Aortic smooth muscle cell (primary cell): ENCODE measurements around the gene ZNF358. TPM values are rescaled to one million over a fixed set of nuclear protein-coding genes. Genes with fewer than 3 reads are reported as not detected.

Experiments used
- total RNA-seq: library from RNA; depleted of rRNA; stranded (reverse); fragments of >200 nt; gene quantifications from 2 replicates; pipeline ENCODE4 v1.2.3, GENCODE V29; 2014

ZNF358 gene
- total RNA-seq, result 6.6 and 9.5 TPM in 2 replicates

DNA sequence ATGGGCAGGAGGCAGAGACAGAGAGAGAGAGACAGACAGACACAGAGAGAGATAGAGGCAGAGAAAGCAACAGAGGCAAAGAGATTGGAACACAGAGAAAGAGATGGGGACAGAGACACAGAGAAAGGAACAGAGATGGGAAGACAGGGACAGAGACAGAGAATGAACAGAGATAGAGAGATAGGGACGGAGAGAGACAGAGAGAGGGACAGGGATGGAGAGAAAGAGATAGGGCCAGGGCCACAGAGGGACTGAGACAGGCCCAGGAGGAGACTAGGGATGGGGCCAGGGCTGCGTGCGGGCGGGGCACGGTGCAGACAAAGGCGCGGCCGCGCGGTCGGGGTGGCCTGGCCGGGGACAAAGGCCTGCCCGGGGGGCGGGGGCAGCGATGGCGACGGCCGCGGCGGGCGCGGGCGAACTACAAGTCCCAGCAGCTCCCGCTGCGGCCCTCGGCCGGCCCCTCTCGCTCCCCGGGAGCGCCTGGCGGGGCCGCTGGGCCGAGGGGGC lies at the start of gene ZNF358:
TSS of gene ZNF358 (plus strand) at position 459 of the 507 bp plus-strand sequence. CDS start 3,140 bp downstream, outside the sequence.

DNA sequence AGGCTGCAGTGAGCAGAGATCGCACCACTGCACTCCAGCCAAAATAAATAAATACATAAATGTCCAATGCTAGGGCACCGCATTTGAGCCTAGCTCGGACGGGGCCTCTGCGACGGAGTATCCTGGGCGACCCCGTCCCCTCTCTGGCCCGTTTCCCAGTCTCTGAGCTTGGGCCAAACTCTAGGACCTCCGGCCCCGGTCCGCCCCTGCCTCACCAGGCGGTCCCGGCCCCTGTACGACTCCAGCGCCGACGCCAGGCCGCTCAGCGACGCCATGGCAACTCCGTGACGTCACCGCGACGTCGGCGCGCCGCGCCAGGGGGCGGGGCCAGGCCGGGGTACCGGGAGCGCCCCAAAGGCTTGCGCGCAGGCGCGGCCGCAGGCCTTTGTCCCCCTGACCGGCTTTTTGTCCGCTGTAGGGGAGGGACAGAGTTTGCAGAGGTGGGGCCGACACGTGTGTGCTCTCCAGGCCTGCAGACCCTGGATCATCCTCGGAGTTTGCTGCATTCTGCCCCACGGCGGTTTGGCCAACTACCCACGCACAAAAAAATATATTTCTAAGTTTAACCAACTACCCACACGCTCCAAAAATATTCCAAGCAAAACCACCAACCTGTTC lies 27.1 kb upstream of the ZNF358 start, which contains the start of gene PEX11G:
TSS of gene PEX11G (minus strand) at position 300 of the 618 bp plus-strand sequence. CDS start at position 275, 25 bp downstream.

GRCh38 chr19:7522072-7522922 lies 6.4 kb downstream of the ZNF358 start, which contains the start of gene MCOLN1:
Gene MCOLN1, plus strand, starts transcription at chr19:7522624. Its CDS starts 127 bp downstream, at chr19:7522751.

DNA sequence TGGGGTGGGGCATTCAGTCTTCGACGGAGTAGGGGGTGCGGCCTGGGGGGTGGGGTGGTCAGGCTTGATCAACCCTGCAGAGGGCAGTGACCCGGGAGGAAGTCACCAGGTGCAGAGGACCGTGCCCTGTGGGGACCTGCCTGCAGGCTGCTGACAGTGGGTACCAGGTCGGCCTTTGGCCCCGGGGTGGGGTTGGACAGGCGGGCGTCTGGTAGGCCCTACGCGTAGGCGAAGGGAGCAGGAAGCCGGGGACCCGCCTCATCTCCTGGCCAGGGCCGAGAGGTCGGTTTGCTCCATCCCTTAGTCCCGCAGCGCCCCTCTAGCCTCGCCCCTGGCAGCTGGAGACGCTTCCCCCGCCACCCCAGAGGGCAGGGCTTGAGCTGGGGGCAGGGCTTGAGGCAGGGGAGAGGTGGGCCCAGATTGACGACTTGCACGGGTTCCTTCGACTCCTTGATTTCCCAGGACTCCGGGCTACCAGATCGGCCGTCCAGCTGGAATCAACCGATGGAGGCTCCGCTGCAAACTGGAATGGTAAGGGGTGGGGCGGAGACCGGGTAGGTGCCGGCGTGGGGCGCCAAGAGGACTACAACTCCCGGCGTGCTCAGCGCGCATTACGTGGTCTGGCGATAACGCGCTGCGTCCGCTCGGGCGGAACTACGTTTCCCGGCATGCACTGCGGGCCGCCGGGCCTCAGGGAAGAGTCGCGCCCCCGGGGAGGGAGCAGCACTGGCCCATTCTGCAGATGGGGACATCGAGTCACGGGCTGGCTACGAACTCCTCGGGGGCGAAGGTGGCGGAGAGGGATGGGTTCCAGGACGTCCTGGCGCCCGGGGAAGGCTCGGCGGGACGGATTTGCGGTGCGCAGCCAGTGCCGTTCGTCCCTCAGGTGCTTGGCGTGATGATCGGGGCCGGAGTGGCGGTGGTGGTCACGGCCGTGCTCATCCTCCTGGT lies 19.4 kb downstream of the ZNF358 start, which contains the start of gene PNPLA6:
TSS of gene PNPLA6 (plus strand) at position 671 of the 951 bp plus-strand sequence. CDS start at position 743, 72 bp downstream.

Other genes with a start within 250 kb of the ZNF358 start
- gene INSR, start 221.7 kb upstream of the ZNF358 start, total RNA-seq, result 16.2 and 19.9 TPM in 2 replicates
- gene ARHGEF18, start 167.2 kb upstream of the ZNF358 start, total RNA-seq, result 22.7 and 25.2 TPM in 2 replicates
- 1.7 and 2.7 TPM in 2 replicates for gene PEX11G, start 27.1 kb upstream of the ZNF358 start, total RNA-seq
- gene MCOLN1, start 6.5 kb downstream of the ZNF358 start, total RNA-seq, result 5.3 and 6.1 TPM in 2 replicates
- gene PNPLA6, start 19.6 kb downstream of the ZNF358 start, total RNA-seq, result 62.2 and 63.2 TPM in 2 replicates
- not detected in 2 replicates for gene CAMSAP3, start 79.8 kb downstream of the ZNF358 start, total RNA-seq
- gene XAB2, start 113.4 kb downstream of the ZNF358 start, total RNA-seq, result 19.3 and 22.5 TPM in 2 replicates
- gene PET100, start 113.7 kb downstream of the ZNF358 start, total RNA-seq, result 37.4 and 45.7 TPM in 2 replicates
- gene PCP2, start 117.6 kb downstream of the ZNF358 start, total RNA-seq, result not detected in 2 replicates
- 1.4 and 2.0 TPM in 2 replicates for gene STXBP2, start 121.0 kb downstream of the ZNF358 start, total RNA-seq
- not detected in 2 replicates for gene RETN, start 152.9 kb downstream of the ZNF358 start, total RNA-seq
- not detected in 2 replicates for gene MCEMP1, start 161.0 kb downstream of the ZNF358 start, total RNA-seq
- gene TRAPPC5, start 164.7 kb downstream of the ZNF358 start, total RNA-seq, result 102 and 104 TPM in 2 replicates
- not detected in 2 replicates for gene FCER2, start 186.0 kb downstream of the ZNF358 start, total RNA-seq
- not detected in 2 replicates for gene CLEC4G, start 216.0 kb downstream of the ZNF358 start, total RNA-seq
- not detected in 2 replicates for gene CD209, start 231.4 kb downstream of the ZNF358 start, total RNA-seq
- not detected in 2 replicates for gene CLEC4M, start 247.1 kb downstream of the ZNF358 start, total RNA-seq